ENCODE measurements around the gene DSC3. TPM values are rescaled to one million over a fixed set of nuclear protein-coding genes. Genes with fewer than 3 reads are reported as not detected.

Gene DSC3
- total and polyA plus RNA-seq, 2 experiments from 2014 or later, result 0.52 to 2.1 TPM

DNA sequence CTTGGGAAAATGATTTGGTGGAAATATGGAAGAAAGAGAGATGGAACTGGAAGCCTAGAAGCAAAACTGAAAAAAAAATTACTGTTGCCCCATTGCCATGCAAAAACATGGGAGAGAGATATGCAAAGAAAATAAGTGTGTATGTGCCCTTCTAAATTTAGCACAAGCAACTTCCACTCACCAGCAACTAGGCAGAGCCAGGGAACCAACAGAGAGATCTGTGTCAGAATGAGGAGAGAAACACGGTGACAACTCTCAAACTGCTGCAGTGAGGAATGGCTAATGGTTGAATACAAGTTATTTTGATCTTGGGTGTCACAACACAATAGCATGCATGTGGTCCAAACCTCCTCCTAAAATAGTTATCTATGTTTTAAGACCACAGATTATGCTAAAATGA, 48.8 kb upstream of the DSC3 start (continued):
- TF ChIP-seq, protein P1, sequence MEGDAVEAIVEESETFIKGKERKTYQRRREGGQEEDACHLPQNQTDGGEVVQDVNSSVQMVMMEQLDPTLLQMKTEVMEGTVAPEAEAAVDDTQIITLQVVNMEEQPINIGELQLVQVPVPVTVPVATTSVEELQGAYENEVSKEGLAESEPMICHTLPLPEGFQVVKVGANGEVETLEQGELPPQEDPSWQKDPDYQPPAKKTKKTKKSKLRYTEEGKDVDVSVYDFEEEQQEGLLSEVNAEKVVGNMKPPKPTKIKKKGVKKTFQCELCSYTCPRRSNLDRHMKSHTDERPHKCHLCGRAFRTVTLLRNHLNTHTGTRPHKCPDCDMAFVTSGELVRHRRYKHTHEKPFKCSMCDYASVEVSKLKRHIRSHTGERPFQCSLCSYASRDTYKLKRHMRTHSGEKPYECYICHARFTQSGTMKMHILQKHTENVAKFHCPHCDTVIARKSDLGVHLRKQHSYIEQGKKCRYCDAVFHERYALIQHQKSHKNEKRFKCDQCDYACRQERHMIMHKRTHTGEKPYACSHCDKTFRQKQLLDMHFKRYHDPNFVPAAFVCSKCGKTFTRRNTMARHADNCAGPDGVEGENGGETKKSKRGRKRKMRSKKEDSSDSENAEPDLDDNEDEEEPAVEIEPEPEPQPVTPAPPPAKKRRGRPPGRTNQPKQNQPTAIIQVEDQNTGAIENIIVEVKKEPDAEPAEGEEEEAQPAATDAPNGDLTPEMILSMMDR (conservative IDR thresholded peaks at IDR 0.05; ENCODE audit: low read depth in 2 of 2), result no peak
- no peak for TF ChIP-seq CREB1 (CRISPR knock-in tag; IDR thresholded peaks at IDR 0.05; ENCODE audit: low read depth)

DNA sequence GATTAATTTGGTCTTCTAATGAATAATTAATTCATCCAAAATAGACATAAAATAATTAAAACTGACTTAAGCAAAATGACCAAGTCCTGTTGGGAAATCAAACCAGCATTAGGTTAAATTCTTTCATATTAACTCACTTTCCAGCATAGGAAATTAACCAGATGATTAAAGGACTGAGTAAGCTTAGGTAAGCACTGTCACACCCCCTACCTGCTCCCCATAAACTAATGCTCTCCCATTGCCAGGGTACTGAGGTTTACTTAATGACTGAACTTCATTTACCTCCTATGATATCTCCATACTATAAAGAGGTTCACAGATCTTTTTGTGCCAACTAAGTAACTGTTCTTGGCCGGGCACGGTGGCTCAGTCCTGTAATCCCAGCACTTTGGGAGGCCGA, 46.0 kb upstream of the DSC3 start:
- Histone ChIP-seq H3K79me2 (replicated peaks; ENCODE audit: insufficient read depth) (no peaks in the 10 kb centered on the region), H2AFZ (no peak overlapping the region), H3K4me1 (ENCODE audit: insufficient read depth) (no peaks in the 10 kb centered on the region), H3K27ac (ENCODE audit: low read depth) (no peak overlapping the region), H3K27me3 (ENCODE audit: insufficient read depth) (no peaks in the 10 kb centered on the region), H3K4me2 (no peak overlapping the region), H3F3A (replicated peaks; ENCODE audit: low read depth) (no peaks in the 10 kb centered on the region), H3K9me2 (ENCODE audit: insufficient read depth) (no peaks in the 10 kb centered on the region), H3K4me3 (no peak overlapping the region), H4K20me1 (replicated peaks; ENCODE audit: insufficient read depth) (no peaks in the 10 kb centered on the region), H3K36me3 (ENCODE audit: insufficient read depth) (peaks cover 20% of the 10 kb centered on the region; the same call in 1 of the 2 replicates)
- H3K9me3 Mint-ChIP-seq, result no peaks in the 10 kb centered on the region; the same call in 2 of the 3 replicates
- no peak overlapping the region for H3K4me3 Mint-ChIP-seq
- H3K36me3 Mint-ChIP-seq (ENCODE audit: low read depth), result peaks cover 42% of the 10 kb centered on the region
- DNase-seq (ENCODE audit: low spot score) (no peak), ATAC-seq (no peak)
- H3K4me1 Mint-ChIP-seq, result no peaks in the 10 kb centered on the region
- no peak overlapping the region for H3K27ac Mint-ChIP-seq
- peaks cover 3% of the 10 kb centered on the region for H3K27me3 Mint-ChIP-seq (ENCODE audit: insufficient read depth, low read depth, poor library complexity)
- TF ChIP-seq STAT1 (IDR thresholded peaks at IDR 0.05; ENCODE audit: unreplicated experiment) (no peak), EZH2phosphoT487 (IDR thresholded peaks at IDR 0.05; ENCODE audit: unreplicated experiment) (no peak), ZNF114 (CRISPR knock-in tag; IDR thresholded peaks at IDR 0.05) (no peak), JUNB (IDR thresholded peaks at IDR 0.05; ENCODE audit: unreplicated experiment) (no peak), POLR2AphosphoS5 (IDR thresholded peaks at IDR 0.05; ENCODE audit: low read depth) (no peak), ZNF331 (CRISPR knock-in tag; IDR thresholded peaks at IDR 0.05; ENCODE audit: low read depth) (no peak), NANOG (IDR thresholded peaks at IDR 0.05; ENCODE audit: borderline replicate concordance) (no peak), CREB1 (CRISPR knock-in tag; IDR thresholded peaks at IDR 0.05; ENCODE audit: low read depth) (no peak), EZH2 (IDR thresholded peaks at IDR 0.05; ENCODE audit: low read depth, unreplicated experiment) (no peak)
- TF ChIP-seq, protein P2, sequence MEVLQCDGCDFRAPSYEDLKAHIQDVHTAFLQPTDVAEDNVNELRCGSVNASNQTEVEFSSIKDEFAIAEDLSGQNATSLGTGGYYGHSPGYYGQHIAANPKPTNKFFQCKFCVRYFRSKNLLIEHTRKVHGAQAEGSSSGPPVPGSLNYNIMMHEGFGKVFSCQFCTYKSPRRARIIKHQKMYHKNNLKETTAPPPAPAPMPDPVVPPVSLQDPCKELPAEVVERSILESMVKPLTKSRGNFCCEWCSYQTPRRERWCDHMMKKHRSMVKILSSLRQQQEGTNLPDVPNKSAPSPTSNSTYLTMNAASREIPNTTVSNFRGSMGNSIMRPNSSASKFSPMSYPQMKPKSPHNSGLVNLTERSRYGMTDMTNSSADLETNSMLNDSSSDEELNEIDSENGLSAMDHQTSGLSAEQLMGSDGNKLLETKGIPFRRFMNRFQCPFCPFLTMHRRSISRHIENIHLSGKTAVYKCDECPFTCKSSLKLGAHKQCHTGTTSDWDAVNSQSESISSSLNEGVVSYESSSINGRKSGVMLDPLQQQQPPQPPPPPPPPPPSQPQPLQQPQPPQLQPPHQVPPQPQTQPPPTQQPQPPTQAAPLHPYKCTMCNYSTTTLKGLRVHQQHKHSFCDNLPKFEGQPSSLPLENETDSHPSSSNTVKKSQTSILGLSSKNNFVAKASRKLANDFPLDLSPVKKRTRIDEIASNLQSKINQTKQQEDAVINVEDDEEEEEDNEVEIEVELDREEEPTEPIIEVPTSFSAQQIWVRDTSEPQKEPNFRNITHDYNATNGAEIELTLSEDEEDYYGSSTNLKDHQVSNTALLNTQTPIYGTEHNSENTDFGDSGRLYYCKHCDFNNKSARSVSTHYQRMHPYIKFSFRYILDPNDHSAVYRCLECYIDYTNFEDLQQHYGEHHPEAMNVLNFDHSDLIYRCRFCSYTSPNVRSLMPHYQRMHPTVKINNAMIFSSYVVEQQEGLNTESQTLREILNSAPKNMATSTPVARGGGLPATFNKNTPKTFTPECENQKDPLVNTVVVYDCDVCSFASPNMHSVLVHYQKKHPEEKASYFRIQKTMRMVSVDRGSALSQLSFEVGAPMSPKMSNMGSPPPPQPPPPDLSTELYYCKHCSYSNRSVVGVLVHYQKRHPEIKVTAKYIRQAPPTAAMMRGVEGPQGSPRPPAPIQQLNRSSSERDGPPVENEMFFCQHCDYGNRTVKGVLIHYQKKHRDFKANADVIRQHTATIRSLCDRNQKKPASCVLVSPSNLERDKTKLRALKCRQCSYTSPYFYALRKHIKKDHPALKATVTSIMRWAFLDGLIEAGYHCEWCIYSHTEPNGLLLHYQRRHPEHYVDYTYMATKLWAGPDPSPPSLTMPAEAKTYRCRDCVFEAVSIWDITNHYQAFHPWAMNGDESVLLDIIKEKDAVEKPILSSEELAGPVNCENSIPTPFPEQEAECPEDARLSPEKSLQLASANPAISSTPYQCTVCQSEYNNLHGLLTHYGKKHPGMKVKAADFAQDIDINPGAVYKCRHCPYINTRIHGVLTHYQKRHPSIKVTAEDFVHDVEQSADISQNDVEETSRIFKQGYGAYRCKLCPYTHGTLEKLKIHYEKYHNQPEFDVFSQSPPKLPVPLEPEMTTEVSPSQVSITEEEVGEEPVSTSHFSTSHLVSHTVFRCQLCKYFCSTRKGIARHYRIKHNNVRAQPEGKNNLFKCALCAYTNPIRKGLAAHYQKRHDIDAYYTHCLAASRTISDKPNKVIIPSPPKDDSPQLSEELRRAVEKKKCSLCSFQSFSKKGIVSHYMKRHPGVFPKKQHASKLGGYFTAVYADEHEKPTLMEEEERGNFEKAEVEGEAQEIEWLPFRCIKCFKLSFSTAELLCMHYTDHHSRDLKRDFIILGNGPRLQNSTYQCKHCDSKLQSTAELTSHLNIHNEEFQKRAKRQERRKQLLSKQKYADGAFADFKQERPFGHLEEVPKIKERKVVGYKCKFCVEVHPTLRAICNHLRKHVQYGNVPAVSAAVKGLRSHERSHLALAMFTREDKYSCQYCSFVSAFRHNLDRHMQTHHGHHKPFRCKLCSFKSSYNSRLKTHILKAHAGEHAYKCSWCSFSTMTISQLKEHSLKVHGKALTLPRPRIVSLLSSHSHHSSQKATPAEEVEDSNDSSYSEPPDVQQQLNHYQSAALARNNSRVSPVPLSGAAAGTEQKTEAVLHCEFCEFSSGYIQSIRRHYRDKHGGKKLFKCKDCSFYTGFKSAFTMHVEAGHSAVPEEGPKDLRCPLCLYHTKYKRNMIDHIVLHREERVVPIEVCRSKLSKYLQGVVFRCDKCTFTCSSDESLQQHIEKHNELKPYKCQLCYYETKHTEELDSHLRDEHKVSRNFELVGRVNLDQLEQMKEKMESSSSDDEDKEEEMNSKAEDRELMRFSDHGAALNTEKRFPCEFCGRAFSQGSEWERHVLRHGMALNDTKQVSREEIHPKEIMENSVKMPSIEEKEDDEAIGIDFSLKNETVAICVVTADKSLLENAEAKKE (CRISPR knock-in tag; IDR thresholded peaks at IDR 0.05), result no peak
- TF ChIP-seq, protein P3, sequence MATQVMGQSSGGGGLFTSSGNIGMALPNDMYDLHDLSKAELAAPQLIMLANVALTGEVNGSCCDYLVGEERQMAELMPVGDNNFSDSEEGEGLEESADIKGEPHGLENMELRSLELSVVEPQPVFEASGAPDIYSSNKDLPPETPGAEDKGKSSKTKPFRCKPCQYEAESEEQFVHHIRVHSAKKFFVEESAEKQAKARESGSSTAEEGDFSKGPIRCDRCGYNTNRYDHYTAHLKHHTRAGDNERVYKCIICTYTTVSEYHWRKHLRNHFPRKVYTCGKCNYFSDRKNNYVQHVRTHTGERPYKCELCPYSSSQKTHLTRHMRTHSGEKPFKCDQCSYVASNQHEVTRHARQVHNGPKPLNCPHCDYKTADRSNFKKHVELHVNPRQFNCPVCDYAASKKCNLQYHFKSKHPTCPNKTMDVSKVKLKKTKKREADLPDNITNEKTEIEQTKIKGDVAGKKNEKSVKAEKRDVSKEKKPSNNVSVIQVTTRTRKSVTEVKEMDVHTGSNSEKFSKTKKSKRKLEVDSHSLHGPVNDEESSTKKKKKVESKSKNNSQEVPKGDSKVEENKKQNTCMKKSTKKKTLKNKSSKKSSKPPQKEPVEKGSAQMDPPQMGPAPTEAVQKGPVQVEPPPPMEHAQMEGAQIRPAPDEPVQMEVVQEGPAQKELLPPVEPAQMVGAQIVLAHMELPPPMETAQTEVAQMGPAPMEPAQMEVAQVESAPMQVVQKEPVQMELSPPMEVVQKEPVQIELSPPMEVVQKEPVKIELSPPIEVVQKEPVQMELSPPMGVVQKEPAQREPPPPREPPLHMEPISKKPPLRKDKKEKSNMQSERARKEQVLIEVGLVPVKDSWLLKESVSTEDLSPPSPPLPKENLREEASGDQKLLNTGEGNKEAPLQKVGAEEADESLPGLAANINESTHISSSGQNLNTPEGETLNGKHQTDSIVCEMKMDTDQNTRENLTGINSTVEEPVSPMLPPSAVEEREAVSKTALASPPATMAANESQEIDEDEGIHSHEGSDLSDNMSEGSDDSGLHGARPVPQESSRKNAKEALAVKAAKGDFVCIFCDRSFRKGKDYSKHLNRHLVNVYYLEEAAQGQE (IDR thresholded peaks at IDR 0.05; ENCODE audit: unreplicated experiment), result no peak
- TF ChIP-seq, protein P1 (conservative IDR thresholded peaks at IDR 0.05; ENCODE audit: low read depth in 2 of 2), result no peak

Measured in GM23338 (cell line).